ENCODE measurements around the gene CRYBG2.

DNA sequence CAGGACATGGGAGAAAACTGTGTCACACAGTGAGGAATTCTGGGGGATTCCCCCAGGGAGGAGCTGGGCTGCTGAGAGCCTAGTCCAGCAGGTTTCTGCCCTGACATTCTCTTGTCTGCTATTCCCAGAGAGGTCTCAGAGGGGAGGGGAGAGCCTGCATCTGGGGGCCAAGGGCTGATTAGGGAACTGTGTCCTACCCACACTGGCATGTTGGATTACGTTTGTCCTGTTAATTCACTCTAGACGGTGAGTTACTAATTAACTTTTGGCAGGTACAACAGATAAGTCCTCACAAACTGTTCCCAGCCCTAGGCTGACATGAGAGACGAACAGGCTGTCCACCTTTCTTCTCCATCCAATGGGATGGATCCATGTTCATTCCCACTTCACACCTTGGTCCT is 76.7 kb downstream of the CRYBG2 start:
- peak in 1 of 2 donors; percentile 22 for TF ChIP-seq POLR2A (IDR thresholded peaks at IDR 0.05)
- TF ChIP-seq, protein P1, sequence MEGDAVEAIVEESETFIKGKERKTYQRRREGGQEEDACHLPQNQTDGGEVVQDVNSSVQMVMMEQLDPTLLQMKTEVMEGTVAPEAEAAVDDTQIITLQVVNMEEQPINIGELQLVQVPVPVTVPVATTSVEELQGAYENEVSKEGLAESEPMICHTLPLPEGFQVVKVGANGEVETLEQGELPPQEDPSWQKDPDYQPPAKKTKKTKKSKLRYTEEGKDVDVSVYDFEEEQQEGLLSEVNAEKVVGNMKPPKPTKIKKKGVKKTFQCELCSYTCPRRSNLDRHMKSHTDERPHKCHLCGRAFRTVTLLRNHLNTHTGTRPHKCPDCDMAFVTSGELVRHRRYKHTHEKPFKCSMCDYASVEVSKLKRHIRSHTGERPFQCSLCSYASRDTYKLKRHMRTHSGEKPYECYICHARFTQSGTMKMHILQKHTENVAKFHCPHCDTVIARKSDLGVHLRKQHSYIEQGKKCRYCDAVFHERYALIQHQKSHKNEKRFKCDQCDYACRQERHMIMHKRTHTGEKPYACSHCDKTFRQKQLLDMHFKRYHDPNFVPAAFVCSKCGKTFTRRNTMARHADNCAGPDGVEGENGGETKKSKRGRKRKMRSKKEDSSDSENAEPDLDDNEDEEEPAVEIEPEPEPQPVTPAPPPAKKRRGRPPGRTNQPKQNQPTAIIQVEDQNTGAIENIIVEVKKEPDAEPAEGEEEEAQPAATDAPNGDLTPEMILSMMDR (IDR thresholded peaks at IDR 0.05): no peak
- TF ChIP-seq EP300 (IDR thresholded peaks at IDR 0.05): no peak
- no peak for TF ChIP-seq POLR2AphosphoS5 (IDR thresholded peaks at IDR 0.05)
